Measurements from ENCODE around the gene PRR5L. TPM values are rescaled to one million over a fixed set of nuclear protein-coding genes. Genes with fewer than 3 reads are reported as not detected.

Gene PRR5L, protein sequence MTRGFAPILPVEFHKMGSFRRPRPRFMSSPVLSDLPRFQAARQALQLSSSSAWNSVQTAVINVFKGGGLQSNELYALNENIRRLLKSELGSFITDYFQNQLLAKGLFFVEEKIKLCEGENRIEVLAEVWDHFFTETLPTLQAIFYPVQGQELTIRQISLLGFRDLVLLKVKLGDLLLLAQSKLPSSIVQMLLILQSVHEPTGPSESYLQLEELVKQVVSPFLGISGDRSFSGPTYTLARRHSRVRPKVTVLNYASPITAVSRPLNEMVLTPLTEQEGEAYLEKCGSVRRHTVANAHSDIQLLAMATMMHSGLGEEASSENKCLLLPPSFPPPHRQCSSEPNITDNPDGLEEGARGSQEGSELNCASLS
- 16.1 and 23.2 TPM in 2 replicates for total RNA-seq

DNA sequence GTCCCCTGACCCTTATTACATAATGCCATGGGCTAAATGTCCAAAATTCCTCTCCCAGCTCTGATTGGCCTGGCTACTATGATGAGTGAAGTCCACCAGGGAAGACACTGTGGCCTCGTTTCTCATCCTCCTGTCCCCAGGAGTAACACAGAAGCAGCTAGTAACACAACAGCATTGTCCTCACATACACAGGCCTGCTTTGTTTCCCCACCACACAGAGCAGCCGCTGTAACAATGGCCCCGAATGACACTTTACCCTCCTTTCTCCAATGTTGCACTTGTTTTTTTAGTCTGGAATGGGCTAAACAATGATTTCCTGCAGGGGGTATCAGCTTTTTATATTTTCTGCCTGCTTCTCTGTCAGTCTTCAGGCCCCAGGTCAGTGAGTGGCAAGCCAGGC is at the start of gene PRR5L:
TSS of gene PRR5L (plus strand) at position 363 of the 400 bp plus-strand sequence. CDS start 104,834 bp downstream, outside the sequence.

DNA sequence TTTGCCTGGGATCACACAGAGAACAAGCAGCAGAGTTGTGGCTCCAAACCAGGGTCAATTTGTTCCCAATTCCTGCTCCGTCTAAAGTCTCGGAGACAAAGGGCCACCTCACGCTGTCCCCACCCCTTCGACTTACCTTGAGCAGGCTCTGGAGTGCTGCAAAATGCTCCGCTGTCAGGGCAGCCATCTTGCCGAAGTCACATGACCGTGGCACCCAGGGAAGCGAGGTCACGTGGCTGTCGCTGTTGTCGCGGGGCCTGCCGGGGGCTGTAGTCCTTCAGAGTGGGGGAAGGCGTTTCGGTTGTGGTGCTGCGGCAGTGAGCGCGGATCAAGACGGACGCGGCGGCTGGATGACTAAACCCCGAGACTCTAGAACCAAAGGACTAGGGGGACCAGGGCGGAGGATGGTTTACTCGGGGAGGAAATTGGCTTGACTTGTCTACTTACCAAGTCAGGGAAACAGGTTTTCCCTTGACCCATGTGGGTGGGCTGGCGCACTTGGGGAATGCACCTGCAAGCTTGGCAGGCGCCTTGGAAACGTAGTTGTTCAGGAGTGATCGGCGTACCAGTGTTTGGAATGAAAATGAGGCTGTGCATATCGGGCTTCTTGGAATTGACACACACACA is 6.7 kb upstream of the PRR5L start, which contains the start of gene COMMD9:
TSS of gene COMMD9 (minus strand) at position 199 of the 627 bp plus-strand sequence. CDS start at position 187, 12 bp downstream.

DNA sequence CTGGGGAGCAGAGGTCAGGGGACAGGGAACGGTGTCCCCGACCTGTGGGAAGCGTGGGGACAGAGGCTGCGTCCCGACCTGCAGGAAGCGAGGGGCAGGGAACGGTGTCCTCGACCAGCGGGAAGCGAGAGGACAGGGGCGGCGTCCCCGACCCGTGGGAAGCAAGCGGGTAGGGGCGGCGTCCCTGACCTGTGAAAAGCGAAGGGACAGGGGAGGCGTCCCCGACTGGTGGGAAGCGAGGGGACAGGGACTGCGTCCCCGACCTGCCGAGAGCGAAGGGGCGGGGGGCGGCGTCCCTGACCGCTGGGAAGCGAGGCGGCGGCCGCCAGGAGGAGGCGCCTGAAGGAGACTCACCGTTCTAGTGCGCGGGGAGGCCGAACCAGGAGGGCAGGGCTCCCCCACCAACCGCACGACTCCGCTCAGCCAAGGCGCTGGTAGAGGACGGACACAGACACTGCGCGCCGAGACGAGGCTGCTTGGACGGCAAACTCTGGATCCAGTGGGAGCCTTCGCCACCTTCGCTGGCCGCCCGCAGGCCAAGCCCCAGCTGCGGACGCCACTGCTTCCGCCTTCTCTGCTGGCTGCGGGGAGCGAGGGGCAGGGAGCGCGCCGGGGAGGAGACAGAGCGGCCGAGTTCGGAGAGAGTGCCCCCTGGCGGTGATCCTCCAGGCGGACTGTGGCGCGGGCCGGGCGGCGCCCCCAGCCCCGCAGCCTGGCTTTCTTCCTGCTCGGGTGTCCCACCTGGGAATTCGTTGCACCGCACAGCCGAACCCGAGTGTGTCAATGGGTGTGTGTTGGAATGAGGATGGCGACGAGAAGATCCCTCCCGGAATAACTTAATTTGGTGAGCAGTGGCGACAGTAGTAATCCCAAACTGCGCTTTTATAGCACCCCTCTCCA is 213.9 kb downstream of the PRR5L start, which contains the start of gene TRAF6:
TSS of gene TRAF6 (minus strand) at position 579 of the 900 bp plus-strand sequence. CDS start 8,757 bp downstream, outside the sequence.

Other genes starting within 250 kb of the PRR5L start
- 22.0 and 25.1 TPM in 2 replicates for gene COMMD9, start 6.9 kb upstream of the PRR5L start, total RNA-seq
- gene TRAF6, start 214.0 kb downstream of the PRR5L start, total RNA-seq = 5.6 and 11.7 TPM in 2 replicates